ENCODE measurements around the gene RPLP2. TPM values are rescaled to one million over a fixed set of nuclear protein-coding genes. Genes with fewer than 3 reads are reported as not detected.

Gene RPLP2
- 206 and 432 TPM in 2 replicates for total RNA-seq

GRCh38 chr11:809287-810039, at the start of gene RPLP2:
TSS of gene RPLP2 (plus strand) at chr11:809967. CDS start at chr11:810235, 268 bp downstream.

GRCh38 chr11:777288-778255, 32.2 kb upstream of the RPLP2 start, which contains the start of gene GATD1:
TSS of gene GATD1 (minus strand) at chr11:777487. CDS start at chr11:777462, 25 bp downstream.

GRCh38 chr11:789943-790342, 19.8 kb upstream of the RPLP2 start, which contains the start of gene CEND1:
TSS of gene CEND1 (minus strand) at chr11:790090. CDS start at chr11:788576, 1,514 bp downstream.

GRCh38 chr11:798093-798713, 11.6 kb upstream of the RPLP2 start, which contains the start of gene SLC25A22:
TSS of gene SLC25A22 (minus strand) at chr11:798281. CDS start at chr11:795006, 3,275 bp downstream.

GRCh38 chr11:818396-819128, 8.8 kb downstream of the RPLP2 start, which contains the start of gene PNPLA2:
TSS of gene PNPLA2 (plus strand) at chr11:818914. CDS start at chr11:819719, 805 bp downstream.

GRCh38 chr11:827897-828192, 18.1 kb downstream of the RPLP2 start, which contains the start of gene CRACR2B:
TSS of gene CRACR2B (plus strand) at chr11:827919. CDS start at chr11:828608, 689 bp downstream.

GRCh38 chr11:832529-833113, 22.9 kb downstream of the RPLP2 start, which contains the start of gene CD151:
TSS of gene CD151 (plus strand) at chr11:832952. CDS start at chr11:836070, 3,118 bp downstream.

GRCh38 chr11:842370-843002, 32.7 kb downstream of the RPLP2 start, which contains the start of the genes POLR2L and TSPAN4:
TSS of gene POLR2L (minus strand) at chr11:842529. CDS start at chr11:842508, 21 bp downstream.
TSS of gene TSPAN4 (plus strand) at chr11:842852. CDS start at chr11:850305, 7,453 bp downstream.

Small RNA genes lying within 50 kb of the gene (small RNA-seq; reads per million reads assigned to genes)
- not detected for gene SNORA52

Other genes with a start within 250 kb of the RPLP2 start
- gene LMNTD2, start 249.2 kb upstream of the RPLP2 start, total RNA-seq = under 0.01 and 0.20 TPM in 2 replicates
- gene RASSF7, start 249.0 kb upstream of the RPLP2 start, total RNA-seq = 0.73 and 1.6 TPM in 2 replicates
- 24.3 and 41.4 TPM in 2 replicates for gene PHRF1, start 233.5 kb upstream of the RPLP2 start, total RNA-seq
- 5.1 and 6.1 TPM in 2 replicates for gene IRF7, start 194.0 kb upstream of the RPLP2 start, total RNA-seq
- not detected in 2 replicates for gene CDHR5, start 185.0 kb upstream of the RPLP2 start, total RNA-seq
- gene SCT, start 182.8 kb upstream of the RPLP2 start, total RNA-seq = not detected in 2 replicates
- gene DRD4, start 172.7 kb upstream of the RPLP2 start, total RNA-seq = under 0.01 TPM in 1 of 2 replicates, not detected in the other
- gene DEAF1, start 114.7 kb upstream of the RPLP2 start, total RNA-seq = 36.0 and 47.8 TPM in 2 replicates
- gene TMEM80, start 114.2 kb upstream of the RPLP2 start, total RNA-seq = 9.9 and 10.9 TPM in 2 replicates
- gene EPS8L2, start 103.7 kb upstream of the RPLP2 start, total RNA-seq = 24.4 and 33.1 TPM in 2 replicates
- 123 and 139 TPM in 2 replicates for gene TALDO1, start 62.5 kb upstream of the RPLP2 start, total RNA-seq
- 45.0 and 48.1 TPM in 2 replicates for gene GATD1, start 32.5 kb upstream of the RPLP2 start, total RNA-seq
- 0.37 and 2.2 TPM in 2 replicates for gene CEND1, start 19.9 kb upstream of the RPLP2 start, total RNA-seq
- gene SLC25A22, start 11.7 kb upstream of the RPLP2 start, total RNA-seq = 16.5 and 25.6 TPM in 2 replicates
- 4.4 and 7.2 TPM in 2 replicates for gene PIDD1, start 4.7 kb upstream of the RPLP2 start, total RNA-seq
- 29.8 and 34.0 TPM in 2 replicates for gene PNPLA2, start 8.9 kb downstream of the RPLP2 start, total RNA-seq
- gene CRACR2B, start 18.0 kb downstream of the RPLP2 start, total RNA-seq = 0.37 and 0.78 TPM in 2 replicates
- 188 and 225 TPM in 2 replicates for gene CD151, start 23.0 kb downstream of the RPLP2 start, total RNA-seq
- gene POLR2L, start 32.6 kb downstream of the RPLP2 start, total RNA-seq = 122 and 125 TPM in 2 replicates
- 143 and 195 TPM in 2 replicates for gene TSPAN4, start 32.9 kb downstream of the RPLP2 start, total RNA-seq
- 42.8 and 43.4 TPM in 2 replicates for gene CHID1, start 100.8 kb downstream of the RPLP2 start, total RNA-seq
- gene AP2A2, start 115.9 kb downstream of the RPLP2 start, total RNA-seq = 46.7 and 54.3 TPM in 2 replicates
- not detected in 2 replicates for gene MUC6, start 226.8 kb downstream of the RPLP2 start, total RNA-seq

All from subcutaneous preadipocyte (primary cell).